Measurements from ENCODE around the gene ARHGAP20.

The ARHGAP20 gene, protein sequence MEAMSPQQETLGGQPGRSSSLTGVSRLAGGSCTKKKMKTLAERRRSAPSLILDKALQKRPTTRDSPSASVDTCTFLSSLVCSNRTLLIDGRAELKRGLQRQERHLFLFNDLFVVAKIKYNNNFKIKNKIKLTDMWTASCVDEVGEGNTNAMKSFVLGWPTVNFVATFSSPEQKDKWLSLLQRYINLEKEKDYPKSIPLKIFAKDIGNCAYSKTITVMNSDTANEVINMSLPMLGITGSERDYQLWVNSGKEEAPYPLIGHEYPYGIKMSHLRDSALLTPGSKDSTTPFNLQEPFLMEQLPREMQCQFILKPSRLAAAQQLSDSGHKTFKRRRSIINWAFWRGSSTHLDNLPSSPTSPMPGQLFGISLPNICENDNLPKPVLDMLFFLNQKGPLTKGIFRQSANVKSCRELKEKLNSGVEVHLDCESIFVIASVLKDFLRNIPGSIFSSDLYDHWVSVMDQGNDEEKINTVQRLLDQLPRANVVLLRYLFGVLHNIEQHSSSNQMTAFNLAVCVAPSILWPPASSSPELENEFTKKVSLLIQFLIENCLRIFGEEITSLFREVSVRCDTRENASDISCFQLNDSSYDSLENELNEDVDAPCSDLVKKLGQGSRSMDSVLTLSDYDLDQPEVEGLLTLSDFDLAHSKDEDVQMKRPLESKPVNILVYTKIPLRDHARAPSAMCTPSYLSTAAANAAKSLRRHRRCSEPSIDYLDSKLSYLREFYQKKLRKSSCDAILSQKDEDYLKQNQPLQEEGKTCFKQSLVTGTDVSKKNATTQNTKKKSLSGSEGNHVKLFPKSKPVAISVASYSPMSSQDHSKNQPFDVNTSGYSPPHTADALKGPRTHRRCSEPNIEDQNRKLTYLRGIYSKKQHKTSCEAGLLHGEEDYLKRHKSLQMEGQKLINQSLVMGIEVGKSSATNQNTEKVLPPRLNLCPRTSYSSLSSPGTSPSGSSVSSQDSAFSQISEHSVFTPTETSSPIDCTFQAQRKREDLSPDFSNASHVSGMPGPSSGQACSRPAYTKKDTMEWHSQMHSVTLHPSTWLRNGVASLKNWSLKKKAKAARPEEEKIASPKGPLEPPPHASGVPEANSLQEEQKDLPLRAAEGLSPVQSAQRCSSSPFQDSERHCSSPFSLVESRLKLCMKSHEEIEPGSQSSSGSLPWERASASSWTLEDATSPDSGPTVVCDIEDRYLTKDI

GRCh38 chr11:110711776-110712658, at the start of gene ARHGAP20:
ARHGAP20 (minus strand) TSS chr11:110712437; CDS start chr11:110712231, 206 bp downstream.
- DNase-seq (ENCODE audit: low read depth in 3 of 3) = peak in 1 of 3 donors; percentile 16

GRCh38 chr11:110761991-110762390, 49.8 kb upstream of the ARHGAP20 start:
- no peak for DNase-seq (ENCODE audit: low read depth in 3 of 3)

GRCh38 chr11:110761131-110761530, 48.9 kb upstream of the ARHGAP20 start:
- no peak for DNase-seq (ENCODE audit: low read depth in 3 of 3)

- DNase-seq (ENCODE audit: low read depth in 3 of 3) = no peak
Observed at GRCh38 chr11:110759972-110760381, 47.7 kb upstream of the ARHGAP20 start.

- no peak for DNase-seq (ENCODE audit: low read depth in 3 of 3)
Observed at GRCh38 chr11:110757962-110758755, 45.9 kb upstream of the ARHGAP20 start.

GRCh38 chr11:110757066-110757465, 44.8 kb upstream of the ARHGAP20 start:
- DNase-seq (ENCODE audit: low read depth in 3 of 3) = no peak

DNA sequence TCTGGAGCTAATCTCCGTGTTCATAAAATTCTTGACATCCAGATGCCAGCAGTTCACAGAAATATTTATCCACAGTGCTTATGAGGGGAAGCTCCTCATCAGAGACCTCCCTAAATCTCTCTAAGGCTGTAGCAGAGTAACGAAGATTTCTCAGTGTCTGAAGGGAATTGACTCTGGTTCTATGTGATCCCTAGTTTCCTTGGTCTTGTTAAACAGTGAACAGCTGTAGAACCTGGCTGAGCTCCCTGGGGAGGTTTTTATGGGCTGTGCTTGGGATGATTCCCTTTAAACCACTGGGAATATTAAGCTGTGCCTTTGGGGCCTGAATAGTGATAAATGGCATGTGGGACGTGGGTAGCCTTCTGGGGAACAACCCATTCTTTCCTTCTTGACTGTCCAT, 43.7 kb upstream of the ARHGAP20 start:
- DNase-seq (ENCODE audit: low read depth in 3 of 3) = no peak

DNA sequence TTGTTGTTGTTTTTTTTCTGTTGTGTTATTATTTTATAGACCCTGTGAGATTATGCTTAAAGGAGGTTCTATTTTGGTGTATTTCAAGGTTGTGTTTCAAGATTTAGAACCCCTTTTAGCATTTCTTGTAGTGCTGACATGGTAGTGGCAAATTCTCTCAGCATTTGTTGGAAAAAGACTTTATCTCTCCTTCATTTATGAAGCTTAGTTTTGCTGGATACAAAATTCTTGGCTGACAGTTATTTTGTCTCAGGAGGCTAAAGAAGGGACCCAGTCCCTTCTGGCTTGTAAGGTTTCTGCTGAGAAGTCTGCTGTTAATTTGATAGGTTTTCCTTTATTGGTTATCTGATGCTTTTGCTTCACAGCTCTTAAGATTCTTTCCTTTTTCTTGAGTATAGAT, 40.7 kb upstream of the ARHGAP20 start:
- DNase-seq (ENCODE audit: low read depth in 3 of 3) = no peak

GRCh38 chr11:110750100-110750499, 37.9 kb upstream of the ARHGAP20 start:
- DNase-seq (ENCODE audit: low read depth in 3 of 3) = no peak

GRCh38 chr11:110747531-110747930, 35.3 kb upstream of the ARHGAP20 start:
- no peak for DNase-seq (ENCODE audit: low read depth in 3 of 3)

DNA sequence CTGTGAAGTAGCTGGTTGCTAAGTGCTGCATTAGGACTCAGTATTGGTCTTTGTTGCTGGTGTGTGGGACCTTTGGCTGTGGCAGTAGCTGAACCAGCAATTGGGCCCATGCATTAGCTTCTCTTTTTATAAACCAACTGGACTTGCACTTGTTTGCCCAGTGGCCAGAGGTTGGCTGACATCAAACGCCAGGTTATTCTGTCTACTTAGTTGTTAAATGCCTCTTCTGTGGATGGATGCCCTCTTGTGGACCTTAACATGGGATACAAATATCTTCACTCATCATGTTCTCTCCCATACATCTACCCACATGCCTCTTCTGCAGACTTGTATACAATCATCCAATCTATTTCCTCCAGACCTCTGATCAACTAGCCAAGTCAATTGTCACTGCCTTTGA, 26.4 kb upstream of the ARHGAP20 start:
- no peak for DNase-seq (ENCODE audit: low read depth in 3 of 3)

- DNase-seq (ENCODE audit: low read depth in 3 of 3) = no peak
Observed at GRCh38 chr11:110737593-110737992, 25.4 kb upstream of the ARHGAP20 start.

DNA sequence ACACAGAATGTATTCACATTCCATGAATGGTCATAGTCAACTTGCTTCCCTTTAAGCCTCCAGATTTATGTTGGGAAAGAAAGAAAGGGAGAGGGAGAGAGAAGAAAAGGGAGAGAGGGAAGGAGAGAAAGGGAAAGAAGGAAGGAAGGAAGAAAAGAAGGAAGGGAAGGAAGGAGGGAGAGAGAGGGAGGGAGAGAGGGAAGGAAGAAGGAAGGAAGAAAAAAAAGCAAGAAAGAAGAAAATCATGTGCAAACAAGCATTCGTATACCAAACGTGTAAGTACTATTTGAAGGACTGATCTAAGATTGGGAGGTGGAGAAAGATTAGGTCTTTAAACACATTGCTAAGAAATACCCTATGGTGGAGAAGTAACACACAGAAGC, 23.9 kb upstream of the ARHGAP20 start:
- no peak for DNase-seq (ENCODE audit: low read depth in 3 of 3)

DNA sequence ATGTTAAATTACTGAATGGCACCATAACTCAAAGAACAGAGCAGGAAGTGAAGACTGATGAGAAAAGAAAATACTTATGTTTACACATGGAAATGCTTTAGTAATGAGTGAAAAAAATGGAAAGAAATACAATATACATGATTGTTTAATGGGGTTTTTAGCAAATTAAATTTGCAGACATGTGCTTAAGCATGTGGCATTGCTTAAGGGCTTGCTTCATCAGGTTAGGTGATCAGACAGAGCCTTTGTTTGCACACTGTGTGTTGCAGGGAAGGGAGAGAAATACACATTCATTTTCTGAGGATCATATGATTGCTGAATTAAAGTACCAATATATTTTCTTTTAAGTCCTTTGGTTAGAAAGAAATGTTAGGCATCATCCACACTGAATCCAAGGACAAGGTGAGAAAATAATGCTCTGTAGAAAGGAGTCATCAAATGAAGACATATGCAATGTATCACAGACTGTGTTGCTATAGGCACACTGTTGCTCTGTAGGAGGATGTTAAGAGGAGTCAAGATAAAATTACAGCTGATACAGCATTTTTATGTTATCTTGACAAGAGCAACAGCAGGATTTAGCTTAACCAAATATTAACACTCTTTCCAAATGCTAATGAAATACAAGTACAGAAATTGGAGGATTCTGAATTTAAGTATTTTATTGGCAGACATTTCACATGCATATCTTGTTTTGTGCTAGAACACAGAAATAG, 23.4 kb upstream of the ARHGAP20 start:
- no peak for DNase-seq (ENCODE audit: low read depth in 3 of 3)

DNA sequence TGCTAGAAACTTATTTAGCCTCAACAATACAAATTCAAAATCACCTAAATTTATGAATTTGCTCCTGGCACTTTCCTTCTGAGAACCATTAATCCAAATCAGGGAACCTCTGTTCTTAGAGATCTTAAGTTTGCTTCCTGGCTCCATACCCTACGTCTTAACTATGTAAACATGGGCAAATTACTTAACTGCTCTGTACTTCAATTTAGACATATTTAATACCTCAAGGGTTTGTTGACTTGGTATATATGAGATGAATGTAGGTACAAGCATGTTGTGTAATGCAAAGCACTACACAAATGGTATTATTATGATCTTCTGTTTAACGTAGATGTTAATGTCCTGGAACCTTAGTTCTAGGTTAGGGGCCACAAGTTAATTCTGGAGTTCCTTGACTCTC, 22.6 kb upstream of the ARHGAP20 start:
- DNase-seq (ENCODE audit: low read depth in 3 of 3) = no peak

DNA sequence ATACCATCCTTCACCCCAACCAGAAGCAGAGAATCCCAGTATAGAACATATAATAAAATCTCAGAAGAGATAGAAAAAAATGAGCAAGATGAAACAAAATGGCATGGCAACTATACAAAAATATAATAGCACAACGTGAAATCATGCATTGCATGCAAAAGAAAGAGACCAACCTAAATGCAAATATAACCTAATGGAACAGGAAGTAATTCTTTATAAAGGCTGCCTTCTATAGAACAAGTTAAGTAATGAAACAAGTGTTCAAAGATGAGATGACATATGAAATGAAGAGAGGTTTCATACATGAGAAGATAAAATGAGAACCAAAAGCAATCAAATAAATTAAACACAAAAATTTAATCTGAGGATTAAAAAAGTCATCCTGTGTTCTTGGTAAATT, 18.5 kb upstream of the ARHGAP20 start:
- no peak for DNase-seq (ENCODE audit: low read depth in 3 of 3)

DNA sequence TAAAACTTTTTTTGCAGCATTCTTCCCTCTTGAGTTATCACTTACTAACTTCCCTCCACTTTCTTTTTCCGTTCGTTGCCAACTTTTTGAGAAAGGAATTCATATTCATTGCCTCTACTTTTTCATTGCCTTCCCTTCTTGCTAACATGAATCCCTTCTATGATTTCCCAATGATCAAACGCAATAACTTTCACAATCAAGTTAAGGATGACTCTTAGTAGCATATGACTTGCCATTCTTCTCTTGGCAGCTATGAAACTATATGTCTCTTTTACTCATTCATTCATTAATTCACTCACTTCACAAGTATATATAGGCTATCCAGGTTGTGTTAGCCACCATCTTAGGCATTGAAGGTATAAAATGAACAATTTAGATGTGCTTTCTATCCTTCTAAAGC, 16.6 kb upstream of the ARHGAP20 start:
- no peak for DNase-seq (ENCODE audit: low read depth in 3 of 3)

DNA sequence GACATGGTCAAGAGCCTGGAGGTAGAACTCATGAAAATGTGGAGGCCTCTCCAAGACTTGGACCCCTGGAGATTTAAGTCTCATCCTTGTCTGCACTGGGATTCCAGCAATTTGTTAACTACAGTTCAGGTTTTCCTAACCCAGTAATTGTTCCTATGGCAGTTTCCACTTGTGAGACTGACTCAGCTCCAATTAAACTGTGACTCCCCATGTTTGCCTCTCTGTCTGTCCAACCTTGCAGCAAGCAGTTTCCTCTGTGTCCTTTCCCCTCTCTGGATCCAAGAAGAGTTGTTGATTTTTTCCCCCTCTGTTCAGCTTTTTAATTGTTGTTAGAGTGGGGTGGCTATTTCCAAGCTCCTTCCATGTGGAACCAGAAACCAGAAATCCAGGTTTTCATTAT, 16.2 kb upstream of the ARHGAP20 start:
- no peak for DNase-seq (ENCODE audit: low read depth in 3 of 3)

DNA sequence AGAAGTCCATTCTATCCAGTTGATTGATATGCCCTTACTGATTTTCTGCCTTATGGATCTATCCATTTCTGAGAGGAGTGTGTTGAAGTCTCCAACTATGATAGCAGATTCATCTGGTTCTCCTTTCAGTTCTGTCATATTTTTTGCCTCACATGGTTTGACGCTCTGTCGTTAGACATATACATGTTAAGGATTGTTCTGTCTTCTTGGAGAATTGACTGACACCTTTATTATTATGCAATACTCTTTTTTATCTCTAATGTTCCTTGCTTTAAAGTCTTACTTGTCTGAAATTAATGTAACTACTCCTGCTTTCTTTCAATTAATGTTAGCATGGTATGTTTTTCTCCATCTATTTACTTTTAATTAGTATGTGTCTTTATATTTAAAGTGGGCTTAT, 12.1 kb upstream of the ARHGAP20 start:
- DNase-seq (ENCODE audit: low read depth in 3 of 3) = no peak

Measured in stimulated activated CD4-positive, alpha-beta T cell treated with anti-CD3 and anti-CD28 coated beads, TNF-alpha, amount 100 ng/mL, for 48 hours (primary cell).